Measurements from ENCODE around the gene ARG2.

DNA sequence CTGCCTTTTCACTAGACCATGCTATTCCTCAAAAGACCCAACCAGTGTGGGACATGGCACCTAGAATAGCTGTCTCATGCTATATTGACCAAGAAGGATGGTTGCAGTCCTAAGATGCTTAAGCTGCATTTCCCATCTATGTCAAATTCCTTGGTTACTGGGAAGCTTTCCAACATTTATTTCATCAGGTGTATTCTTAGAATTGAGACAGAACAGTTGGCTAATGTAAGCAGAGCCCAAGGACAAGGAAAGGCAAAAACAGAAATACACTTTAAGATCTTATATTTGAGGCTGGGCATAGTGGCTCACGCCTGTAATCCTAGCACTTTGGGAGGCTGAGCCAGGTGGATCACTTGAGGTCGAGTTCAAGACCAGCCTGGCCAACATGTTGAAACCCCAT, 24.7 kb downstream of the ARG2 start:
- TF ChIP-seq, protein P1, sequence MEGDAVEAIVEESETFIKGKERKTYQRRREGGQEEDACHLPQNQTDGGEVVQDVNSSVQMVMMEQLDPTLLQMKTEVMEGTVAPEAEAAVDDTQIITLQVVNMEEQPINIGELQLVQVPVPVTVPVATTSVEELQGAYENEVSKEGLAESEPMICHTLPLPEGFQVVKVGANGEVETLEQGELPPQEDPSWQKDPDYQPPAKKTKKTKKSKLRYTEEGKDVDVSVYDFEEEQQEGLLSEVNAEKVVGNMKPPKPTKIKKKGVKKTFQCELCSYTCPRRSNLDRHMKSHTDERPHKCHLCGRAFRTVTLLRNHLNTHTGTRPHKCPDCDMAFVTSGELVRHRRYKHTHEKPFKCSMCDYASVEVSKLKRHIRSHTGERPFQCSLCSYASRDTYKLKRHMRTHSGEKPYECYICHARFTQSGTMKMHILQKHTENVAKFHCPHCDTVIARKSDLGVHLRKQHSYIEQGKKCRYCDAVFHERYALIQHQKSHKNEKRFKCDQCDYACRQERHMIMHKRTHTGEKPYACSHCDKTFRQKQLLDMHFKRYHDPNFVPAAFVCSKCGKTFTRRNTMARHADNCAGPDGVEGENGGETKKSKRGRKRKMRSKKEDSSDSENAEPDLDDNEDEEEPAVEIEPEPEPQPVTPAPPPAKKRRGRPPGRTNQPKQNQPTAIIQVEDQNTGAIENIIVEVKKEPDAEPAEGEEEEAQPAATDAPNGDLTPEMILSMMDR (IDR thresholded peaks at IDR 0.05; ENCODE audit: borderline replicate concordance, extremely low read depth, low read length, poor library complexity, severe bottlenecking): no peak
- TF ChIP-seq EZH2 (IDR thresholded peaks at IDR 0.05; ENCODE audit: borderline replicate concordance, low read depth, low read length, severe bottlenecking): no peak
